T1000 (cell line): ENCODE measurements around the gene EIF4B.
A peak's percentile ranks its signal among the peaks of the same experiment; 100 is the strongest.

Experiments
- DNase-seq: peaks from one replicate; lab custom pipeline; 2025; ENCODE audit warnings: mixed read lengths; lab: John Stamatoyannopoulos, UW

EIF4B gene

GRCh38 chr12:53057816-53058500, 51.7 kb downstream of the EIF4B start:
- DNase-seq, result no peak

- DNase-seq, result no peak
Measured at GRCh38 chr12:53058674-53059433, 52.6 kb downstream of the EIF4B start.

DNA sequence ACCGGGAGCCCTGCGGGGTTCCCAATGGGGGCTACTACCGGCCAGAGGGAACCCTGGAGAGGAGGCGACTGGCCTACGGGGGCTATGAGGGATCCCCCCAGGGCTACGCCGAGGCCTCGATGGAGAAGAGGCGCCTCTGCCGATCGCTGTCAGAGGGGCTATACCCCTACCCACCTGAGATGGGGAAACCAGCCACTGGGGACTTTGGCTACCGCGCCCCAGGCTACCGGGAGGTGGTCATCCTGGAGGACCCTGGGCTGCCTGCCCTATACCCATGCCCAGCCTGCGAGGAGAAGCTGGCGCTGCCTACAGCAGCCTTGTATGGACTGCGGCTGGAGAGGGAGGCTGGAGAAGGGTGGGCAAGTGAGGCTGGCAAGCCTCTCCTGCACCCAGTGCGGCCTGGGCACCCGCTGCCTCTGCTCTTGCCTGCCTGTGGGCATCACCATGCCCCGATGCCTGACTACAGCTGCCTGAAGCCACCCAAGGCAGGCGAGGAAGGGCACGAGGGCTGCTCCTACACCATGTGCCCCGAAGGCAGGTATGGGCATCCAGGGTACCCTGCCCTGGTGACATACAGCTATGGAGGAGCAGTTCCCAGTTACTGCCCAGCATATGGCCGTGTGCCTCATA, 53.3 kb downstream of the EIF4B start:
- DNase-seq, result no peak

DNA sequence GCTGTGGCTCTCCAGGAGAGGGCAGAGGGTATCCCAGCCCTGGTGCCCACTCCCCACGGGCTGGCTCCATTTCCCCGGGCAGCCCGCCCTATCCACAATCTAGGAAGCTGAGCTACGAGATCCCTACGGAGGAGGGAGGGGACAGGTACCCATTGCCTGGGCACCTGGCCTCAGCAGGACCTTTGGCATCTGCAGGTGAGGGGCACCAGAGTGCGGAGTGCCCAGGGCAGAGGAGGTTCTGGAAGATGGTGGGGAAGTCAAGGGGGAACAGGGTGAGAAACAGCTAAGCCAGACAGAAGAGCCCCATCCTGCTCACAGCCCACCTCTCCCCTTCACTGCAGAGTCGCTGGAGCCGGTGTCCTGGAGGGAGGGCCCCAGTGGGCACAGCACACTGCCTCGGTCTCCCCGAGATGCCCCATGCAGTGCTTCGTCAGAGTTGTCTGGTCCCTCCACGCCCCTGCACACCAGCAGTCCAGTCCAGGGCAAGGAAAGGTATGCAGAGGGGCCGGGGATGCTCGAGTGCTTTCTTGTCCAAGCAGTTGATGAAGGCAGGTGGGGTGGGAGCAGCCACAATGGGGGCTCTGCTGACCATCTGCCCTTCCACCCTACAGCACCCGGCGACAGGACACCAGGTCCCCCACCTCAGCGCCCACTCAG, 53.9 kb downstream of the EIF4B start:
- DNase-seq, result no peak

DNA sequence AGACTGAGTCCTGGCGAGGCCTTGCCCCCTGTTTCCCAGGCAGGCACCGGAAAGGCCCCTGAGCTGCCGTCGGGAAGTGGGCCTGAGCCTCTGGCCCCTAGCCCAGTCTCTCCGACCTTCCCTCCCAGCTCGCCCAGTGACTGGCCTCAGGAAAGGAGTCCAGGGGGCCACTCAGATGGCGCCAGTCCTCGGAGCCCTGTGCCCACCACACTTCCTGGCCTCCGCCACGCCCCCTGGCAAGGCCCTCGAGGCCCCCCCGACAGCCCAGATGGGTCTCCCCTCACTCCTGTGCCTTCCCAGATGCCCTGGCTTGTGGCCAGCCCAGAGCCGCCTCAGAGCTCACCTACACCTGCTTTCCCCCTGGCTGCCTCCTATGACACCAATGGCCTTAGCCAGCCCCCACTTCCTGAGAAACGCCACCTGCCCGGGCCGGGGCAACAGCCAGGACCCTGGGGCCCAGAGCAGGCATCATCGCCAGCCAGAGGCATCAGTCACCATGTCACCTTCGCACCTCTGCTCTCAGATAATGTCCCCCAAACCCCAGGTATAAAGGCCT, 54.5 kb downstream of the EIF4B start:
- DNase-seq, result no peak

GRCh38 chr12:53061404-53062010, 55.3 kb downstream of the EIF4B start:
- DNase-seq, result no peak

DNA sequence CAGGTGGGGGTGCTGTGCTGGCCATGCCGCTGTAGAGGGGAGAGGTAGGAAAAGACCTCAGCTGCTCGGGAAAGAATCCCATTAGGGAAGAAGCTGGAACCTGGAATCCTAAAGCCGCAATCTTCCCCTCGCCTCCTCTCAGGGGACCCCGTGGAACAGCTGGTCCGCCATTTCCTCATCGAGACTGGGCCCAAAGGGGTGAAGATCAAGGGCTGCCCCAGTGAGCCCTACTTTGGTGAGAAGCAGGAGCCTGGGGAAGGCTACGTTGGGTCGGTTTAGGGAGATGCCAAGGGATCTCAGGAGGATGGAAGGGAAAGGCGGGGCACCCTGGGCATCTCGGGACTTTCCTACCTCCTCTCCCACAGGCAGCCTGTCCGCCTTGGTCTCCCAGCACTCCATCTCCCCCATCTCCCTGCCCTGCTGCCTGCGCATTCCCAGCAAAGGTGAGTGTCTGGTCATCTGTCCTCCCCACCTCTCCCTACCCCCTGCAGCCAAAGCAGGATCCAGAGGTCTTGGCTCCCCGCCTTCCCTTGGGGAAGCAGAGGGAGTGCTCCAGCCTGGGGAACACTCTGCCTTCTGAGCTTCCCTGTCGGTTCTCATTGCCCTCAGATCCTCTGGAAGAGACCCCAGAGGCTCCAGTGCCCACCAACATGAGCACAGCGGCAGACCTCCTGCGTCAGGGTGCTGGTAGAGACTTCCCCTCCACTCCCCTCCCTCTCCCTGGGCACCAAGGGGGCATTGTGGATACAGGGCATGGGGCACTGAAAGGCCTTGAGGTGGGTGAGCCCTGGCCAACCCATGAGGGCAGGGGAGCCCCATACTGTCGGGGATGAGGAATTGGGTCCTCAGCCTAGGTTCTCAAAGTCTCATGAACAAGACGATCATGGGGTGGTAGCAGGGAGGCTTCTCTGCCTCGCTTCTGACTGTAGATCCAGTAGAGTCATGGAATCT, 56.0 kb downstream of the EIF4B start:
- no peak for DNase-seq

DNA sequence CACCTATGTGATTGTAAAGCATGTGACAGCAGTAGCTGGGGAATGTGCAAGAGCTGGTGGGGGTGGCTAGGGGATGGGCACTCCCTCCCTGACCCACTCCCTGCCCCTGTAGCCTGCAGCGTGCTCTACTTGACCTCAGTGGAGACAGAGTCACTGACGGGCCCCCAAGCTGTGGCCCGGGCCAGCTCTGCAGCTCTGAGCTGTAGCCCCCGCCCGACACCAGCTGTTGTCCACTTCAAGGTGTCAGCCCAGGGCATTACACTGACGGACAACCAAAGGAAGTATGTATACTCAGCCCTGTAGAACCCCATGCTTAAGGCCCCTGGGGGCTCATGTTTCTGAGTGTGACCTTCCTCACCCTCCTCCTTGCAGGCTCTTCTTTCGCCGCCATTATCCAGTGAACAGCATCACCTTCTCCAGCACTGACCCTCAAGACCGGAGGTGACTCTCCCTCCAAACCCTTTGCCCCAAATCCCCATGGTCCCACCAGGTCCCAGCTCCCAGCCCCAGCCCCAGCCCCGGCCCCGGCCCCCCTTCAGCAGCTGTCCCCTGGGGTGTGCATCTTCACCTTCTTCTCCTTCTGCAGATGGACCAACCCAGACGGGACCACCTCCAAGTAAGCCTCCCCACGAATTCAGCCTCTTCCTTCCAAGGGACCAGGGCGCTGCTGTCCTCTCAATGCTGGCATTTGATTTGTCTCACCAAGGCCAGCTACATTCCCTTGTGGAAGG, 56.9 kb downstream of the EIF4B start:
- no peak for DNase-seq

DNA sequence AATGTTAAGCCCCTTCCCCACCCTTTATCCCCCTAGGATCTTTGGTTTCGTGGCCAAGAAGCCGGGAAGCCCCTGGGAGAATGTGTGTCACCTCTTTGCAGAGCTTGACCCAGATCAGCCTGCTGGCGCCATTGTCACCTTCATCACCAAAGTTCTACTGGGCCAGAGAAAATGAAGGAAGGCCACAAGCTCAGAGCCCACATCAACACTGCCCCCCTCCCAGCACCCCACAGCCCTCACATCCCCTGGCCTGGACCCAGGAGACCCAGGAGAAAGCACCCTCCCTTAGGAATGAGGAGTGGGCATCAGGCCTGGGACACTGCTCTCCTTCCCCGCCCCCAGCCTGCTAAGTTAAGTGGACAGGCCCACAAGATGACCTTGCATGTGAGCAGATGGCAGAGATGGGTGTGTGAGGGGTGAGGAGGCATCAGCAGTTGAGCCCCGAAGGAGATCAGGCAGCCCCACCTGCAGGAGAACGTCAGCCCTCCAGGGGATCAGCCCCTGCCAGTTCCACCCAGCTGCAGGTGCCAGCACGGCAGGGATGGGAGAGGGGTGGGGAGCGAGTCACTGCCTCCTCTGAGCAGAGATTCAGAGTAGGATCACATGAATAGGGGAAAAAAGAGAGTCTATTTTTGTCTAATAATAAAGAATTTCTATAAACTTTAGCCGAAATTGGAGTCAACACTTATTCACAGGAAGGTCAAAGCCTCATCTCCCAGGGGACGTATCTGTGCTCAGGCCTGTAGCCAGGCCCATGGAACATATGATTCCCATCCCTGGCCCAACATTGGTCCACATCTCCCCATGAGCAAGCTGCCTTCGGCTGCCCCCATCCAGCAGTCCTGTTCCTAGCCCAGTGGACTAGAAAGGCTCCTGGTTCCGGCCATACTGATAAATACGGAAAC, 57.7 kb downstream of the EIF4B start:
- peak; percentile 57 for DNase-seq

DNA sequence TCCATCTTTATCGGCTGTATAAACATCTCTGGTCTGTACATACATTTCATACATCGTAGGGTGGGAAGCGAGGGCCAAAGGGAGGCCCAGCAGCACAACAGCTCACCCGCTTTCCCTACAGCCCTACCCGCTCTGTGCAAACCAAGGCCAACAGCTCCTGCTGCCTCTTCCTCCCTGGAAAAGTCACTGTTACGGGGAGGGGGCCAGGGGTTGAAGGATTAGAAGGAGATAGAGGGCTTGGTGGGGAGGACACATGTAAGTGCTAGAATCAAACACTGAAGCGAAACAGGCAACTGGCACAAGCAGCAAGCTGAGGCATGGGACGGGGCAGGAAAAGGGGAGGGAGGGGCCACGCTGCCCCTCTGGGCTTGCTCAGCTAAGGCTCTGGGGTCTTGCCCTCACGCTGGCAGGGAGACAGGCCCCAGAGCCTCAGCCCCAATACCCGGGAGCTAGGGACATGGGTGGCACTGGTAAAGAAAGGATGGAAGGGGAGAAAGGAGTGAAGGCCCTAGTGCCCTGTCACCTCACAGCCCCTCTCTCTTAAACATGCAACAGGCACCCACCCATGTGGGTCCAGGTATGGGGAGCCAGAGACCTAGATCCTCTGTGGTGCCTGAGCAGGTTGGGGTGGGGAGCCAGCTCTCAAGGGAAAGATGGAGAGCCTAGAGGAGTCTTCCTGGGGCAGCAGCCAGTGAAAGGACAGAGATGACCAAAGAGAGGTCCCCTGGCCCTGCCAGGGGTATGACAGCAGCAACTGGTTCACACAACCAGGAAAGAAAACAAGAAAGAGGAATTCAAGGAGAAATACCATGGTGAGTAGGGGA, 58.6 kb downstream of the EIF4B start:
- no peak for DNase-seq

DNA sequence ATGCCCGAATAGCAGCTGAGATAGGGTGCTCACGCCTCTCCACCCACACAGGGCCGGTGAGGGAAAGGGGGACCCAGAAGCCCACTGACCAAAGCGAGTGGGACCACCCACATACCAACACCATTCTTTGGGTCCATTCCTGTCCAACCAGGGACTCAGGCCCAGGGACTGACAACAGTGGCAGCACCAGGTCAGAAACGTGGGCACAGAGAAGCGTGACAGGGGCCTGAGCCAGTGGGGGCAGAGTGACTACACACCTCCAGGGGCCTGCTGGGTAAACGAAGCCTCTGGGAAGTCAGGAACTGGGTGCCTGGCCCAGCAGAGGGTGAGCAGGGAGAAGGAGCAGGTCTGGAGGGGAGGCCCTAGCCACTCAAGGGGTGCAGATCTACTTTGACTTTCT, 59.2 kb downstream of the EIF4B start:
- no peak for DNase-seq

- peak; percentile 53 for DNase-seq
Measured at GRCh38 chr12:53065975-53066931, 60.0 kb downstream of the EIF4B start.

- DNase-seq, result no peak
Measured at GRCh38 chr12:53067074-53067992, 61.1 kb downstream of the EIF4B start.

- no peak for DNase-seq
Measured at GRCh38 chr12:53067993-53068770, 61.9 kb downstream of the EIF4B start.
